Measurements from ENCODE around the gene ERN2.
"Not testable (repeated sequence)": the region's sequence is repeated elsewhere in the genome, so short reads cannot be mapped to it uniquely, and the experiment has no call there.

The ERN2 gene

DNA sequence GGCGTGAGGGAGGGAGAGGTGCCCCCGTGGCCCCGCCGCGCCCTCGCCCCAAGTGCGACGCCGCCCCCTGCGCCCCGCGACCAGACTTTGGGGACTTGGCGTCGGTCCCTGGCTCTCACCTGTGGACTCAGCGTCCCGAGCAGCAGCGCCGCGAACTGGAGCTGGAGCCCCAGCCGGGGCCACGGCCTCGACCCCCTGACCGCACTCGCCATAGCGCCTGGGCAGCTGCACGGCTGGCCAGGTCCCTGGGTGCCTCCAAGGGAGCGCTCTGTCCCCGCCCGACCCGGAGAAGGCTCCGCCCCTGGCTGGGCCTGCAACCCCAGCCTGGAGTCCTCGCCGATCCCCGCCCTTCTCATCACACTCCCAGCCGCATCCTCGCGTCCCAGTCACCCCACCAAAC is at the start of gene ERN2:
Gene ERN2, minus strand, starts transcription at position 247 of the 400 bp plus-strand sequence. Its CDS starts 35 bp downstream, at position 212.
- no peak for DNase-seq

DNA sequence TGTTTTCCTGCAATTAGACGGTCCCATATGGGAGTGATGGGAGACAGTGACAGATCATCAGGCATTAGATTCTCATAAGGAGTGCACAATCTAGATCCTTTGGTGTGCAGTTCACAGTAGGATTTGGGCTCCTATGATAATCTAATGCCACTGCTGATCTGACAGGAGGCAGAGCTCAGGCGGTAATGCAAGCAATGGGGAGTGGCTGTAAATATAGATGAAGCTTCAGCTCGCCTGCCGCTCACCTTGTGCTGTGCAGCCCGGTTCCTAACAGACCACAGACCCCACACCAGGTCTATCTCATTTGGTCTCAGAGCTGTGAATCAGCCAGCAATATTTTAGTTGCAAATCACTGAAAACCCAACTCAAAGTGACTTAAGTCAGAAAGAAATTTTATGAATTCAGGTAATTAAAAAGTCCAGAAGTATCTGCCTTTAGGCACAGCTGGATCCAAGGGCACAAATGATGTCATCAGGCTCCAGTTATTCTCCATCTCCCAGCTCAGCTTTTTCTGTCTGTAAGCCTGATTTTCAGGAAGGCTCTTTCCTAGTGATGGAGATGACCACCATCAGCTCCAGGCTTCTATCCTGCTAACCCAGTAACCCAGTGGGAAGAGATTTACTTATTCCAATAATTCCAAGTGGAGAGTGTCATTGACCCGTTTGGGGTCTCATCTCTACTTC is 45.1 kb upstream of the ERN2 start:
- DNase-seq, result no peak

DNA sequence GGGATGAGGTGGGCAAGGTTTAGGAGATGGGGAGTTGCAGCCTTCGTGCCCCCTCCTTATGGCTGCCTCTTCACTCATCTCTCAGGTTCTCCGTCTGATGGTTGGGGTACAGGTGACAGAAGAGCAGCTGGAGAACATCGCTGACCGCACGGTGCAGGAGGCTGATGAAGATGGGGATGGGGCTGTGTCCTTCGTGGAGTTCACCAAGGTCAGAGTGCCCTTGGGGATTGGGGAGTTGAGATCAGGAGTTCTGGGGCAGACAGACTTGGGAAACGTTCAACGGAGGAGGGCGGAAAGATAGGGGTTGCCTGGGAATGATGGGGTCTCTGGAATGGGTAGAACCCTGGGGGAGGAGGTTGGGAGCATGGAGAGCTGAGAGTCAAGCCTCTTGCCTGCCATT is 44.1 kb upstream of the ERN2 start:
- no peak for DNase-seq

DNA sequence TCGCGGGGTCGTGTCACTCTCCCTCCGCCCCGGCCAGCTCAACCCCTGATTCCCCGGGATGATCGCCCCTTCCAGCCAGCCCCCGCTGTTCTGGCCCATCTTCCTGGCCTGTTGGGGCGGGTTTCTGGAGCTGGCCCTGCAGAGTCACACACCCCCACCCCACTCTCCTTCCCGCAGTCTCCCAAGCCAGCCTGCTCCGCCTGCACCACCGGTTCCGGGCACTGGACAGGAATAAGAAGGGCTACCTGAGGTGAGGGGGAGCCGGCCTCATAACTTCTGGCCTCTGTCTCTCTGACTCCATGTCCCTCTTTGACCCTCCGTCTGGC is 42.4 kb upstream of the ERN2 start:
- no peak for DNase-seq

DNA sequence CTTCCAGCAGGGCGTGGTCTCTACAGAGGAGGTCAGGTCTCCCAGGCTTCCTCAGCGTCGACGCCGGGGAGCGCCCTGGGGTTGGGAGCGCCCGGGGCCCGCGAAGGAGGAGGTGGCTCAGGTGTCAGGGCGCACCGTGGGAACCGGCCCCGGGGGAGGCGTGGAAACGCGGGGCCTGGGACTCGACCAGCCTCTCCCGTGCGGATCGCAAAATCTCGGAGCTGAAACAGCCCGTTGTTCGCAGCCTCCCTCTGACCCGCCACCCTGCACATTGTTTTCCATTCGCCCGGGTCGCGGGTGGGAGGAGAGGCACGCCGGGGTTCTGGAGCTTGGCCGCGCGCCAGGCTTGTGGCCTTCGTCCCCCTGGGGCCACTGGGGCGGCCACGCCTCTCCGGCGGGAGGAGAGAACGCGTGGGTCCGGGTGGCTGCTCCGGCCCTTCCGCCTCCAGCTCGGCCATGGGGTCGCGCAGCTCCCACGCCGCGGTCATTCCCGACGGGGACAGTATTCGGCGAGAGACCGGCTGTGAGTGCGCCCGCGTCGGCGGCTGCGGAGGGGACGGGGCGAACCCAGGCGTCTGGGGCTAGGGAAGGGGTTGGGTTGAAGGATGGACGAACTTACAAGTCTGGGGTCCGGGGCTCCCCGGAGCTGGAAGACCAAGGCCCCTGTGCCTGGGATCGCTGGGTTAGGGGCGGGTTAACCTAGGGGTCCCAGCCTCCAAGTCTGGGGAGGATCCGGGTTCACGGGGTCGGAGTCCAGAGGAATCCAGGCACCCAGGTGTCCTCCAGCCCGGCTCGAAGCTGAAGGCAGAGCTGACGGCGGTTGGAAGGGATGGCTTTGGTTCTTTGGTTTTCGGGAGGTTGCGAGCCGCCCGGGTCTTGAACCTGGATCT is 41.8 kb upstream of the ERN2 start, which contains the start of gene CHP2:
Gene CHP2, plus strand, starts transcription at position 433 of the 890 bp plus-strand sequence. Its CDS starts 24 bp downstream, at position 457.
- no peak for DNase-seq

DNA sequence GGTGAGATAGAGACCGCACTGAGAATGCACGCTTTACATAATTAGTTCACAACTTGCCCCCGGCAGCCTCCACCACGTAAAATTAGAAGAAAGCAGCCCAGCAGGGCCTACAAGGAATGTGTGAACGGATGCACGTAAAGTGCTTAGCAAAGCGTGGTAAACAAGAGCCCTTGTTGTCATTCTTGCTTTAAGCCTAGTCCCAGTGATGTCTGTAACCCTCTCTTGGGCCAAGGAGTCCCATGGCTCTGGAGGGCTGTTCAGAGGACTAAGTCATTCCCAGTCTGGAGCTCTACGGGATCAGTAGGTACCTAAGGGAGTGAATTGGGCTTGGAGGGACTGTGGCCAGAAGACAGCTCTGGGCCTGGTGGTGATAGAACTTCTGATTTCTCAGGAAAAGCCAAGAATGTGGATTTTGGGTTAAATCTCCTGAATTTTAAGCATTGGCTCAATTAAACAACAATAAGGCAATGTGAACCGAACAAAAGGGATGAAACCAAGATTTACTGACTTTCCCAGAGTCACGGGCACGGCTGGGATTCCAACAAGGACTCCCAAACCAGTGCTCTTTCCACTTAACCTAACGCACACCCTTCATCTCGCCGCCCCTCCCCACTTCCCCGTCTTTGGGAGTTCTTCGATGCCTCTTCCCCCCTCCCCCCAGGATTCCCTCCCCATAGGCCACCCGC is 41.0 kb upstream of the ERN2 start:
- DNase-seq, result no peak

DNA sequence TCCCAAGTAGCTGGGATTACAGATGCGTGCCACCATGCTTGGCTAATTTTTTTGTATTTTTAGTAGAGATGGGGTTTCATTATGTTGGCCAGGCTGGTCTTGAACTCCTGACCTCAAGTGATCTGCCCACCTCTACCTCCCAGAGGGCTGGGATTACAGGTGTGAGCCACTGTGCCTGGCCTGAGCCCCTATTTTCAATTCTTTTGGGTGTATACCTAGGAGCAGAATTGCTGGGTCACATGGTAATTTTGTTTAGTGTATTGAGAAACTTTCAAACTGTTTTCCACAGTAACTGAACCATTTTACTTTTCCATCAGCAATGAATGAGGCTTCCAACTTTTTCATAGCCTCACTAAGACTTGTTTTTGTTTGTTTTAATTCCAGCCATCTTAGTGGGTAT is 38.0 kb upstream of the ERN2 start:
- not testable (repeated sequence) for DNase-seq

DNA sequence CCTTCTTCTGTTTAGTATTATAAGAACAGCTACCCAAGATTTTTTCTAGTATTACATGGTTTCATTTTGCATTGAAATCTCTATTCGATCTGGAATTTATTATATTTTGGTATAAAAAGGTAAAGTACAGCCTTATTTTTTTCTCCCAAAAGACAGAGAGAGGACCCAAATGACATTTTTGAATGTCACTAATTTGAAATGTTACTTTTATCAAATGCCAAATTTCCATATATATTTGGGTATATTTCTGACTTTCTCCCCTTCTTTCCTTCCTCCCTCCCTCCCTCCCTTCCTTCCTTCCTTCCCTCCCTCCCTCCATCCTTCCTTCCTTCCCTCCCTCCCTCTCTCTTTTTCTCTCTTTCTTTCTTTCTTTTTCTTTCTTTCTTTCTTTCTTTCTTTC is 35.6 kb upstream of the ERN2 start:
- no peak for DNase-seq

DNA sequence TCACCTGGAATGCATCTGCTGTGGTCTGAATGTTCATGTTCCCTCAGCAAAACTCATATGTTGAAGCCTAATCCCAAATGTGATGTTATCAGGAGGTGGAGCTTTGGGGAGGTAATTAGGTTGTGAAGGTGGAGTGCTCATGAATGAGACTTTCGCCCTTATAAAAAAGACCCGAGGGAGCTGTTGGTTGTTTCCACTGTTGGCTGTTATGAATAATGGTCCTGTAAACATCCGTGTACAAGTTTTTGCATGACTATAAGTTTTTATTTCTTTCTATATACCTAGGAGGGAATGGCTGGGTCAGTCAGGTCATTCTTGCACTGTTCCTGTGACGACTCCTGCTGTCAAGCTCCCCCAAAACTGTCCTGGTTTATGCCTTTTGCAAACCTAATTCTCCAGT is 32.2 kb upstream of the ERN2 start:
- no peak for DNase-seq

DNA sequence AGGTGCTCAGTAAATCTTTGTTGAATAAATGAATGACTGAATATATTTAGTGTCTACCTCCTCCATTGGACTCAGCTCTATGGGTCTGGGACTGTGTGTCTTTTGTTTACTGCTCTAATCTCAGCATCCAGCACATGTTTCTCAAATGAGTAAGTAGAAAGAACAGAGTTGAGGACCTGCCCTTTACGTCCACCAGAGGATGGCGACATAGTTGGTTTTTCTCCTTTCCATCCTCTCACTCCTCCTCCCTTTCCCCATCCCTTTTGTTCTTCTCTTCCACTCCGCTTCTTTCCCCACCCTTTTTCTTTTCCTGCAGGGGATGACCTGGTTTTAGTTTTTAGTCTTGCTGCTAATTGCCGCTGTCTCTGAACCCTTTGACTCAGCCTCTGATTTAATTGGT is 29.7 kb upstream of the ERN2 start:
- DNase-seq, result no peak

DNA sequence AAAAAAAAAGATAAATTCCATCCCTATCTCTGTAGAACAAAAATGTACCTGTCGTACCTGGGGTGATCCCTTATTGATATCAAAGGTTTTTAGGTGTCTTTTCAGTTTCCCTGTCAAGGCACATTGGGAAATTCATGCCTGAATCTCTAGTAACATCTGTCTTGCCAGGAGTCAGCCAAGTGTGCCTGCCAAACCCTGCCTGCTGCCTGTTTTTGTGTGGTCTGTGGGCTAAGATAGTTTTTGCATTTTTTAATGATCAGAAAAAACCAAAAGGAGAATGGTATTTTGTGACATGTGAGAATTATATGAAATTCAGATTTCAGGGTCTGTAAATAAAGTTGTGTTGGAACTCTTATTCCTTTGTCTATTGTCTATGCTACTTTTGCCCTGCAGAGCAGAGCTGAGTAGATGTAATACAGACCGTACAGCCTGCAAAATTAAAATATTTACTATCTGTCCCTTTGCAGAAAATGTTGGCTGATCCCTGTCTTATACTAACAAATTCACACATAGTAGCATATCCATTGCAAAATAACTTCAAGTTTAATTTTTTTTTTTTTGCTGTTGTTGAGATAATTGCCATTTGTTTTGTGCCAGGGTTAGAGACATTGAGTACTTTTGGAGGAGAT is 28.8 kb upstream of the ERN2 start:
- no peak for DNase-seq

DNA sequence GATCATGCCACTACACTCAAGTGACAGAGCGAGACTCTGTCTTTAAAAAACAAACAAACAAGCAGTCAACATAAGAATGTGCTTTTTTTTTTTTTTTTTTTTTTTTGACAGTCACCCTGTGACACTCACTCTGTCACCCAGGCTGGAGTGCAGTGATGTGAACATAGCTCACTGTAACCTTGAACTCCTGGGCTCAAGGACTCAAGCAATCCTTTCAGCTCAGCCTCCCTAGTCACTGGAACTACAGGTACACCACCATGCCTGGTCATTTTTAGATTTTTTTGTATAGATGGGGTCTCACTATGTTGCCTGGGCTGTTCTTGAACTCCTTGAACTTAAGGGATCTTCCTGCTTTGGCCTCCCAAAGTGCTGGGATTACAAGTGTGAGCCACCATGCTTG is 26.5 kb upstream of the ERN2 start:
- no peak for DNase-seq

DNA sequence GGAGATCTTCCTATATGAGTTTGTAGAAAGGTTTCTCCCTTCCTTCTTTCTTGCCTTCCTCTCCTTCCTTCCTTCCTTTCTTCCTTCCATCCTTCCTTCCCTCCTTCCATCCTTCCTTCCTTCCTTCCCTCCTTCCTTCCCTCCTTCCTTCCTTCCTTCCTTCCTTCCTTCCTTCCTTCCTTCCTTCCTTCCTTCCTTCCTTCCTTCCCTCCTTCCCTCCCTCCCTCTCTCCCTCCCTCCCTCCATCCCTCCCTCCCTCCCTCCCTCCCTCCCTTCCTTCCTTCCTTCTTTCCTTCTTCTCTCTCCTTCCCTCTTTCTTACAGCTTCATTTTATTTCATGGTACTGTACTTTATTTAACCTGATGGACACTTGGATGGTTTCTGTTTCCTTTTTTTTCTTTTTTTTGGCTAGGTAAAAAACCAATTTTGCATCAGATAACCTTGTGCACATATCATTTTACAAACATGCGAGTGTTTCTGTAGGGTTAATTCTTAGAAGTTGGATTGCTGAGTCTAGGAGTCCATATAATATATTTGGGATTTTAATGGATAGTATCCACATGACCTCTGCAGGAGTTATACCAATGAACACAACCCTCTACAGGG is 24.5 kb upstream of the ERN2 start:
- DNase-seq, result not testable (repeated sequence)

DNA sequence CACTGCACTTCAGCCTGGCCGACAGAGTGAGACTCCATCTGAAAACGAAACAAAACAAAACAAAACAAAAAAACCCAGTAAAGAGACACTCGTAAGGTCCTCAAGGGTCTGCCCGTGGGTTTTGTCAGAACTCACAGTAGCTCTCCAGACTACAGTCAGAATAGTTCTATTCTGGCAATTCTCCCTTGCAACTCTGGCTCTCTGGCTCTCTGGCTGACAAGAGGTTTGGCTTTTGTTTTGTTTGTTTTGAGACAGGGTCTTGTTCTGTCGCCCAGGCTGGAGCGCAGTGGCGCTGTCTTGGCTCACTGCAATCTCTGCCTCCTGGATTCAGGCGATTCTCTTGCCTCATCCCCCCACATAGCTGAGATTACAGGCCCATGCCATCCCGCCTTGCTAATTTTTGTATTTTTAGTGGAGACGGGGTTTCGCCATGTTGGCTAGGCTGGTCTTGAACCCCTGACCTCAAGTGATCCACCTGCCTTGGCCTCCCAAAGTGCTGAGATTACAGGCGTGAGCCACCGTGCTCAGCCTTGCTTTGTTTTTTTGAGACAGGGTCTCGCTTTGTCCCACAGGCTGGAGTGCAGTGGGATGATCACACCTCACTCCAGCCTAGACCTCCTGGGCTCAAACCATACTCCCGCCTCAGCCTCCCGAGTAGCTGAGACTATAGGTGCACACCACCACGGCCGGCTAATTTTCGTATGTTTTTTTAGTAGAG is 21.3 kb upstream of the ERN2 start:
- DNase-seq, result no peak

DNA sequence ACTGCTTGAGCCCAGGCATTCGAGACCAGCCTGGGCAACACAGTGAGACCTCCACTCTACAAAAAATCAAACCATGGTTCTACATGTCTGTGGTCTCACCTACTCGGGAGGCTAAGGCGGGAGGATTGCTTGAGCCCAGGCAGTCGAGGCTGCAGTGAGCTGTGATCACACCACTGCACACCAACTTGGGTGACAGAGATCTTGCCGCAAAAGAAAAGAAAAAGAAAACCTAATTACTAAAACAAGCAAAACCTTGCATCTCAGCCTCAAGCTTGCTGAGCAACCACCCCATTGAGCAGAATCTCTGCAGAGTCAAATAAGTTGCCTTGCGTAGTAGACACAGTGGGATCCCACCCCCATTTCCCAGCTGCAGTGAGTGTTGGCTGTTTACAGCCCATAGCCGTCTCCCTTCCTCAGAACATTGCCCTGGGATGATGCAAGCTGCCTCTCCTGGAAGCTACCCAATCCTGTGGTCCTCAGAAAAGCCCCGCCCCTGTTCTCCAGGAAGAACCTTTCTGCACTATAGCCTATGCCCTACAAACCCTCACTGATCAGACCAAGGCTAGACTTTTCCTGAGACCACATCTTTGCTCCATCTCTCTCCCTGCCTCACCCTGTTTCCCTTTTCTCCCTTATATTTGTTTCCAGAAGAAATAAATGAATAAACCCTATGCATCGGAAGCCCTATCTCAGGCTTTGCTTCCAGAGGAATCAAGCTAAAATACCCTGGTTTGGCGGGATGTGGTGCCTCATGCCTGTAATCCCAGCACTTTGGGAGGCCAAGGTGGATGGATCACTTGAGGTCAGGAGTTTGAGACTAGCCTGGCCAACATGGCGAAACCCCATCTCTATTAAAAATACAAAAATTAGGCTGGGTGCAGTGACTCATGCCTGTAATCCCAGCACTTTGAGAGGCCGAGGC is 16.7 kb upstream of the ERN2 start:
- no peak for DNase-seq

DNA sequence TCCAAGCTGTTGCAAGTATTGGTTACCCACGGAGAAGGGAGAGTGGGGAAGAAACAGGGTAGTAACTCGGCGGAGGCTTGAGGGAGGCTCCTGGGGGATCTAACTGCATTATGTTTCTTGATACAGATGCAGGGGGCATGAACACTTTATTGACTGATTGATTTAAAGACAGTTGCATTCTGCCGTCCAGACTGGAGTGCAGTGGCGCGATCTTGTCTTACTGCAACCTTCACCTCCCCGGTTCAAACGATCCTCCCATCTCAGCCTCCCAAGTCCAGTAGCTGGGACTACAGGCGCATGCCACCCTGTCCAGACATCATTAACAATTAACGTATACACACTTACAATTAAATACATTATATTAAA is 15.1 kb upstream of the ERN2 start:
- no peak for DNase-seq

DNA sequence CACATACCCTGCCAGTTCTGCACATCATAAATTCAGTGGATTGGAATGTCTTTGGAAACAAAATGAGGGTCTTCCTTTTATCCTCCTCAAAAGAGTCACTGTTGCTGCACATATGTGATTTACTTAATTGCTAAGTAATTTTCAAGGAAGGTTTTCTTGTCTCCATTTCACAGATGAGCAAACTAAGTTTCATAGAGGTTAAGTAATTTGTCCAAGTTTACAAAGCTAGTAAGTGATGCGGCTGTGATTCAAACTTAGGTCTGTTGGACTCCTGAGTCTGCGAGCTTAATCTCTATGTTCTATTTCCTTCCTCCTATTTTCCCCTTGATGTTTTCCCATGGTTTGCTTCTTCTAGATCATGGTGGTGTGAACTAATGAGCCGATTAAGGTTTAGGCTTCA is 13.7 kb upstream of the ERN2 start:
- DNase-seq, result no peak

DNA sequence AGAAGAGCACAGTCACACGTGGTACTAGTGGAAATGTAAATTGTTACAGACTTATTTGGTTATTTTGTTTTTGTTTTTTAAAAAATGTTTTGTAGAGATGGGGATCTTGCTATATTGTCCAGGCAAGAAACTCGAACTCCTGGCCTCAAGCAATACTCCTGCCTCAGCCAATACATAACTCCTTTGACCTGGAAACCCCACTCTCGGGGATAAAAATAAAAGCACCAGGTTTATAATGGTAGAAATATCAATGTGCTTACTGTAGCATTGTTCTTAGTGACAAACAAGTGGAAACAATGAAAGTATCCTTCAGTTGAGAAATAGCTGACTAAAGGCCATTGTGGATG is 11.7 kb upstream of the ERN2 start:
- no peak for DNase-seq

DNA sequence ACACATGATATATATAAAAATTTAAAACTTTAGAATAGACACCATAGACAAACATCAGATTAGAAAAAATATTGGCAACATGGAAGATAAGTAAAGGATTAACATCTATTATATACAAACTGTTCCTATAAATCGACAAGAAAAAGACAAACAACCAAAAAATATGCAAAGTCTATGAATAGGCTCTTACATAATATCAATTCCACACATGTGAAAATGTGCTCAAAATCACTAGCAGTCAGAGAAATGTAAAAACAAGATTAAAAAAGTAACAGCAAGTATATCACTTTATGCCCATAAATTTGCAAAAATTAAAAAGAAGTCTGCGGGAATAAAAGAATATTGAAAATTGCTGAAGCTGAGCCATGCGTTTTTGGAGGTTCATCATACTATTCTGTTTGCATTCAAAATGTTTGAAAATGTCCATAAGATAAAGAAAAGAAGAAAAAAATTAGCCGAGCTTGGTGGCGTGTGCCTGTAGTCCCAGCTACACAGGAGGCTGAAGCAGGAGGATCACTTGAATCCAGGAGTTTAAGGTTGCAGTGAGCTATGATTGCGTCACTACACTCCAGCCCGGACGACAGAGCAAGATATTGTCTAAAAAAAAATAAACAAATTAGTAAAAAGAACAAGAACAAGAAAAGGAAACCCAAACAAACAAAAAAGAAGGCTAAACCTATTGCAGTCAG is 11.2 kb upstream of the ERN2 start:
- no peak for DNase-seq

DNA sequence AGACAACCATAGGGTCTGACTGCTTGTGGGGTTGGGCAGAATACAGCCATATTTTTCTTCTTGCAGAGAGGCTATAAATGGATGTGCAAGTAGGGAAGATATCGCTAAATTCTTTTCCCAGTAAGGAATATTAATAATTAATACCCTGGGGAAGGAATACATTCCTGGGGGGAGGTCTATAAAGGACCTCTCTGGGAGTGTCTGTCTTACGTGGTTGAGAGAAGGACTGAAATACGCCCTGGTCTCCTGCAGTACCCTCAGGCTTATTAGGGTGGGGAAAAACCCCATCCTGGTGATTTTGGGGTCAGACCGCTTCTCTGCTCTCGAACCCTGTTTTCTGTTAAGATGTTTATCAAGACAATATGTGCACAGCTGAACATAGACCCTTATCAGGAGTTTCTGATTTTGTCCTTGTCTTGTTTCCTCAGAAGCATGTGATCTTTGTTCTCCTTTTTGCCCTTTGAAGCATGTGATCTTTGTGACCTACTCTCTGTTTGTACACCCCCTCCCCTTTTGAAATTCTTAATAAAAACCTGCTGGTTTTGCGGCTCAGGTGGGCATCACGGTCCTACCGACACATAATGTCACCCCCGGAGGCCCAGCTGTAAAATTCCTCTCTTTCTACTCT is 9.7 kb upstream of the ERN2 start:
- not testable (repeated sequence) for DNase-seq

Measured in stimulated activated CD4-positive, alpha-beta T cell treated with anti-CD3 and anti-CD28 coated beads, Interleukin-1b, Interleukin-23, amount 100 ng/mL, for 48 hours (primary cell).